NCI-H1105 treated with DMSO at 0.1 percent for 48 hours (cell line): ENCODE data around the gene LYPD6B.

ENCODE experiments used
- DNase-seq: peaks from one replicate; lab custom pipeline; 2025; lab: John Stamatoyannopoulos, UW

Gene LYPD6B

DNA sequence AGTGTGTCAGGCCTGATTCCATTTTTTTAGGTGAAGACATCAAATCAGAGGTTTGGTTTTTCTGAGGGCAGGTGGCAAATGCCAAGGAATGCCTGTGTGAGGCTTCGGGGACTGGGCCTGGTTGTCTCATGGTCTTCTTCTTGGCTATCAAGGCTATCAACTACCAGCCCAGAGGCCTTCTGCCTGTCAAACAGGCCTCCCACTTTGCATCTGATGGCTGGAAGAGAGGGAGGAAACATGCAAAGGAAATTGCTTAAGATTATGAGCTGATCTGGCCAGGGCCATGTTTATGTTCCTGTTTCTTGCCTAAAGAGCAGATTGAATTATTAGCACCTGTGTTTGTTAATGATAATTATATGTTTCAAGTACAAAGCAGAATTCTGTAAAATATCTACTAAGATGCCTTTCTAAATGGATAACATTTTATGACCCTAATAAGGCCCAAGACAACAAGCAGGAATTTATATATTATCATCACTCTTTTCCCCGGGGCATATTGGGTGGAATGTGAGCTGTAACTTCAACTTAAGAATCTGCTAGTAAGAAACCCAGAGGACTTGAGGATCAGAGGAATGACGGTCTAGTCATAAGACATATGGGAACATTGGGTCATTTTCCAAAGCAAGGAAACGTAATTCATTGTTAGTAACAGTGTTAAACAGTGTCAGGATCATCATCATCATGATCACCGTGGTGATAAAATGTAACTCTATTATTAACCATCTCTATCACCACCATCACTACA, 123.2 kb downstream of the LYPD6B start:
- no peak for DNase-seq

- DNase-seq = no peak
These were observed 125.8 kb downstream of the LYPD6B start for GRCh38 chr2:149164296-149164695.

- no peak for DNase-seq
These were observed 126.3 kb downstream of the LYPD6B start for GRCh38 chr2:149164827-149165226.

GRCh38 chr2:149167001-149167780, 128.7 kb downstream of the LYPD6B start:
- no peak for DNase-seq

DNA sequence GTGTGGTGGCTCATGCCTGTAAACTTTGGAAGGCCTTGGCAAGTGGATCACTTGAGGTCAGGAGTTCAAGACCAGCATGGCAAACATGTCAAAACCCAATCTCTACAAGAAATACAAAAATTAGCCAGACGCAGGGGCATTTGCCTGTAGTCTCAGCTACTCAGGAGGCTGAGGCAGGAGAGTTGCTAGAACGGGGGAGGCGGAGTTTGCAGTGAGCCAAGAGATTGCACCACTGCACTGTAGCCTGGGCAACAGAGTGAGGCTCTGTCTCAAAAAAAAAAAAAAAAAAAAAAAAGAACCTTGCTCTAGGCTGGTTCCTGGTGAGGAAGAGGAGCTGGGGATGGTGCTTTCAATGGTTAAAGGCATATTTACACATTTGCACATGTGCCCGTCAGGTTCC, 129.4 kb downstream of the LYPD6B start:
- no peak for DNase-seq

- no peak for DNase-seq
These were observed 131.2 kb downstream of the LYPD6B start for GRCh38 chr2:149169656-149170055.

GRCh38 chr2:149170156-149170555, 131.7 kb downstream of the LYPD6B start:
- DNase-seq = no peak

DNA sequence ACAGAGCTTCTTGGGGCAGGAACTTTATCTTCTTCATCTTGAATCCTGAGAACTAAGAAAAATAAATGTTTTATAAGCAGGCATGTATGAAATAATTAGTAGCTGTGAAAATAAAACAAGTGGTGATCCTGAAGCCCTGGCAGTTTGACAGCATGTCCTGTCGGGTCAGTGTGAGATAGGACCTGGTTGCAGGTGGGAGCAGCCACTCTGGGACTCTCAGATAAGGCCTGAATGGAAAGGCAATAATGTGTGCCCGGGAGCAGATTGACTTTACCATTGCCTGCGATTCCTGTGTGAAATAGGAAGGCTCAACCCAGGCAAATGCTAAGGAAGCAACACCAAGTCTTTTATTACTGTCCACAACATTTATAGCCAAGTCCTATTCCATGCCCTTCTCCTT, 132.4 kb downstream of the LYPD6B start:
- no peak for DNase-seq

DNA sequence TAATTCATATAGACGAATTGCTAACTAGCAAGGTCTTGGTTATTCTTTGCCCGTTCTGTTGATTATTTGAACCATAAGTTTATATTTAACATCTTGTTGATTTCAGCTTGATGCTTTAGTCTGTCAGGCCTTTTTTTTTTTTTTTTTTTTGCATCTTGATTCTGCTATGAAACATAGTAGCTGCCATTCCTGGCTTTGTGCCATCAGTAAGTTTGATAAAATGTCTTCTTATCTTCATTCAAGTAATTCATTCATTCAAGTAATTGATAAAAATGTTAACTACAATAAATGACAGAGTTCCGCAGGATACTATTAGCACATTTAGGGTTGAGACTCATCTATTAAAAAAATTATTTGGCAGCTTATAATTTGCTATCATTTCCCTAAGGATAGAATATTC, 134.7 kb downstream of the LYPD6B start:
- DNase-seq = no peak

GRCh38 chr2:149175956-149176355, 137.5 kb downstream of the LYPD6B start:
- DNase-seq = no peak

- no peak for DNase-seq
These were observed 140.1 kb downstream of the LYPD6B start for GRCh38 chr2:149178612-149179011.

- DNase-seq = no peak
These were observed 141.9 kb downstream of the LYPD6B start for GRCh38 chr2:149180226-149180875.

DNA sequence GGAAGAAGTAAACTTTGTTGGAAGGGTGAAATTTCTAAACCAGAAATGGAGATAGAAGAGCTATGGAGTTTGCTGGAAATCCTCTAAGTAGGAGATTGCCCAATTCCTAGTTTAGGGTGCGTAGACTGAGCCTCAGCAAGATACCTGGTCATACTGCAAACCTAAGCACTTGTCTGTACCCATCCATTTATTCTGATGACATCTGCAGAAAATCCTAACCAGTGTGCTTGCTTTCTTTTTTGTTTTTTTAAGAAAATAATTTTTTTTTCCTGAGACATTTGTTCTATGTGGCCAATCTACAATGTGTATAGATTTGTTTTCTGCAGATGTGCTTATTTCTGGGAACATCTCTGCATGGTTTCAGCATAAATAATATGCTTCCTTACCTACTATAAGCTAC, 144.7 kb downstream of the LYPD6B start:
- no peak for DNase-seq

GRCh38 chr2:149184991-149185390, 146.5 kb downstream of the LYPD6B start:
- DNase-seq = no peak

DNA sequence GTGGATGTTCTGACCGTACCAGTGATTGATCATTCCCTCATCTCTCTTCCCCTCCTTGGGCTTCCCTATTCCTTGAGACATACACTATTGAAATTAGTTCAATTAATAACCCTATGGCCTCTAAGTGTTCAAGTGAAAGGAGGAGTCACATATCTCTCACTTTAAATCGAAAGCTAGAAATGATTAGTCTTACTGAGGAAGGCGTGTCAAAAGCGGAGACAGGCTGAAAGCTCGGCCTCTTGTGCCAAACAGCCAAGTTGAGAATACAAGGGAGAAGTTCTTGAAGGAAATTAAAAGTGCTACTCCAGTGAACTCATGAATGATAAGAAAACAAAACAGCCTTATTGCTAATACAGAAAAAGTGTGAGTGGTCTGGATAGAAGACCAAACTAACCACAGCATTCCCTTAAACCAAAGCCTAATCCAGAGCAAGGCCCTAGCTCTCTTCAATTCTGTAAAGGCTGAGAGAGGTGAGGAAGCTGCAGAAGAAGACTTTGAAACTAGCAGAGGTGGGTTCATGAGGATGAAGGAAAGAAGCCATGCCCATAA, 147.5 kb downstream of the LYPD6B start:
- no peak for DNase-seq

DNA sequence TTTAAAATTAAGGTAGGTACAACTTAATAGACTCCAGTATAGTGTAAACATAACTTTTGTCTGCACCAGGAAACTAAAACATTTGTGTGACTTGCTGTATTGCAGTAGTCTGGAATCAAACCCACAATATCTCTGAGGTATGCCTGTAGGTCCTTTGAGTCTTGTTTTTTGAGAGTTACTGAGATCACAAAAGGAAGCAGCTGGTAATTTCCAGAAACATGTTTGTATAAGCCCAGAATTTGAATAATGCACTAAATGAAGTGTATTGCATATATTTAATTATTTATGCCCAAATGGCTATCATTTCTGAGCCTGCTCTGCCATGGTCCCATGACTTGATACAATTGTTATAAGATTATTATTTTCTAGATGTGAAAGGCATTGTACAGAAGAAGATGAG, 148.6 kb downstream of the LYPD6B start:
- DNase-seq = no peak

DNA sequence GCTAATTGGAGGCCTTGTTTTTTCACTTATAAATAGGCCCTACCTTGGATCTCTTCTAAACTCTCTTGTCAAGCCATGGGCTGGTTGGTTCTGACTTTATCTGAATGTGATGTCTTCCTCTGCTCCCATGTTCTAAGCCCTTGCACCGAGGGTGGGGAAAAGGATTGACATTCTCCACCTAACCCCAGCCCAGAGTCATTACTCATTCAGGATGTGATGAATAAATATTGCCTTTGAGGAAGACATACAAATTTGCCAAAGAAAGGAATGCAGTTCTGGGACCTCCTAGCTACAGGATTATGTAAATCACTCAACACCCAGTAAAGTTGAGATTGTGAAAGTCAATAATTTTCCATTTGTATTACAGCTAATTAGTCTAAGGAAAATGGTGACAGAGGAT, 149.8 kb downstream of the LYPD6B start:
- DNase-seq = no peak

GRCh38 chr2:149189769-149190168, 151.3 kb downstream of the LYPD6B start:
- DNase-seq = no peak

DNA sequence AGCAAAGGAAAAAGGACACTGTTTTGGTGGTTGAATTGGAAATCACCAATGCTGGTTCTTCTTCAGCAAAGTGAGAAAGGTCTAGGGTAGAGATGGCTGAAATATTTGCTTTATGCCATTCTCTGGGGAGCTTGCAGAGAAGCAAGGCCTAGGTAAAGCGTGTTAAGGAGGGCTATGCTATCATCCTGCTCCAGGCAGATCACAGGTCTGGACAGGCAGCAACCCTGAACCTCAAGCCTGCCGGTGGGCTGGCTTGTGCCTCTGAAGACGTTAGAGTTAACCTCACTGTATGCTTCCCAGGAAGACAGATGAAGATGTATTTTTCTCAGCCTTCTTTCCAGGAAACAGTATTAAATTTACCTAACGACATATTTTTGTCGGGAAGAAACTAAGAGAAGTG, 153.4 kb downstream of the LYPD6B start:
- DNase-seq = no peak

- no peak for DNase-seq
These were observed 153.9 kb downstream of the LYPD6B start for GRCh38 chr2:149192427-149192826.

- peak; percentile 8 for DNase-seq
These were observed 161.6 kb downstream of the LYPD6B start for GRCh38 chr2:149200109-149200520.

DNA sequence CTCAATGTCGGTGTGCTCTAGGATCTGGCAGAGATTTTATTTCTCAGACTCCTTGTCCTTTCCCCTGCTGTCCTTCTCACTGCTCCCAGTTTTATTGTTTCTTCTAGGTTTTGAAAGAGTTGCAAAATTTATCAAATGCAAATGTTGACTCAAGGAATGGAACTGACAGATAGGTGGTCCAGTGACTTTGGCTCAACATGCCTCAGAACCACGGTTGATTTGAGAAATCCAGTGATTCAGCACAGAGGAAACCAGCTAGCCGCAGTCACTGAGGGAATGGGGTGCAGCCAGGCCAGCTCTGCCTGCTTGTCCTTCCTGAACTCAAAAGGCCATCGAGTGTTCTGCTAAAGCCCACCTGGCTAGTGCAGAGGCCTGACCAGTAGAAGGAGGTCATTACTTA, 166.2 kb downstream of the LYPD6B start:
- DNase-seq = no peak

DNA sequence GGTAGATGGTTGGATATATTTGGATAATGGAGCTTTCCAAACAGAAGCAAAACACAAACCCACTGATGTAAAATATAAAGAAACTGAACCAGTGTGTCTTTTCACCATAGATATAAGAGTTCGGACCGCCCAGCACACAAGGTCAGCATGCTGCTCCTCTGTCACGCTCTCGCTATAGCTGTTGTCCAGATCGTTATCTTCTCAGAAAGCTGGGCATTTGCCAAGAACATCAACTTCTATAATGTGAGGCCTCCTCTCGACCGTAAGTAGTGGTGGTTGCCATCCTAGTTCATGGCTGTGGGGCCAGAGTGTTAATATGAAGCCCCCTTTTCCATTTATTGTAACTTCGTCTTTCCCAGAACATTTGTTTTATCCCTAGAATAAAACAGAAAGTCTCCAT, 166.6 kb downstream of the LYPD6B start:
- DNase-seq = no peak
